ENCODE results near the gene TPSB2. TPM values are rescaled to one million over a fixed set of nuclear protein-coding genes. Genes with fewer than 3 reads are reported as not detected.
"Not testable (repeated sequence)": the region's sequence is repeated elsewhere in the genome, so short reads cannot be mapped to it uniquely, and the experiment has no call there.

The TPSB2 gene
- polyA plus RNA-seq (2013), result 5.1 TPM

DNA sequence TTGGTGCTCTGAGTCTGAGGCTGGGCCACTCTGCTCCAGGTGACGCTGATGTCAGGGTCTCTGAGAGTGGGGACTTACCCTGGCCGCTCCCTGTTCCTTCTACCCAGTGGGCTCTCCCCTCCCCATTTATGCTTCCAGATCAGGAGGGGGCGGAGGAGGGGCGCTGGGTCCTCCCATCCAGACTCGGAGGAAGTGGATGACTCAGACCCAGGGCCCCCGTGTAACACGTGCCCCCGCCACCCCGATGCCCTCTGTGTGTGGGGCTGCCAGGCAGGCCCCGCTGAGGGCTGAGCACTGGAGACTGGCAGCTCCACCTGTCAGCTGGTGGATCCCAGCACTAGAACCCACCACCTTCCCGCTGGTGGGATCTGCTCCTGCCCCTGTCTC lies at the start of gene TPSB2:
TSS of gene TPSB2 (minus strand) at position 101 of the 387 bp plus-strand sequence. CDS start 233 bp downstream, outside the sequence.
- H3K27ac ChIP-seq (ENCODE audit: insufficient read depth in 1 of 2, low read depth in 1 of 2, low read length in 2 of 2, poor library complexity in 1 of 2, severe bottlenecking in 2 of 2); H3K4me1 ChIP-seq (ENCODE audit: control extremely low read depth in 1 of 4, control insufficient read depth in 4 of 4, insufficient read depth in 4 of 4, low read length in 3 of 4); H3K4me3 ChIP-seq (ENCODE audit: control insufficient read depth in 1 of 7, extremely low read depth in 1 of 7, insufficient read depth in 4 of 7, low read depth in 2 of 7, low read length in 6 of 7); H3K36me3 ChIP-seq (ENCODE audit: control insufficient read depth in 4 of 4, insufficient read depth in 4 of 4, low read length in 3 of 4); H3K27me3 ChIP-seq (replicated peaks in 2 of 5; ENCODE audit: control insufficient read depth in 4 of 5, insufficient read depth in 5 of 5, low read length in 4 of 5); CTCF ChIA-PET; H3K9me3 ChIP-seq (ENCODE audit: control extremely low read depth in 1 of 5, control insufficient read depth in 4 of 5, insufficient read depth in 2 of 5, low read depth in 1 of 5, low read length in 4 of 5); POLR2A ChIA-PET; DNase-seq: not testable (repeated sequence)
- WGBS (ENCODE audit: insufficient coverage), result no CpG with 5 or more reads among the region's 11 CpGs

DNA sequence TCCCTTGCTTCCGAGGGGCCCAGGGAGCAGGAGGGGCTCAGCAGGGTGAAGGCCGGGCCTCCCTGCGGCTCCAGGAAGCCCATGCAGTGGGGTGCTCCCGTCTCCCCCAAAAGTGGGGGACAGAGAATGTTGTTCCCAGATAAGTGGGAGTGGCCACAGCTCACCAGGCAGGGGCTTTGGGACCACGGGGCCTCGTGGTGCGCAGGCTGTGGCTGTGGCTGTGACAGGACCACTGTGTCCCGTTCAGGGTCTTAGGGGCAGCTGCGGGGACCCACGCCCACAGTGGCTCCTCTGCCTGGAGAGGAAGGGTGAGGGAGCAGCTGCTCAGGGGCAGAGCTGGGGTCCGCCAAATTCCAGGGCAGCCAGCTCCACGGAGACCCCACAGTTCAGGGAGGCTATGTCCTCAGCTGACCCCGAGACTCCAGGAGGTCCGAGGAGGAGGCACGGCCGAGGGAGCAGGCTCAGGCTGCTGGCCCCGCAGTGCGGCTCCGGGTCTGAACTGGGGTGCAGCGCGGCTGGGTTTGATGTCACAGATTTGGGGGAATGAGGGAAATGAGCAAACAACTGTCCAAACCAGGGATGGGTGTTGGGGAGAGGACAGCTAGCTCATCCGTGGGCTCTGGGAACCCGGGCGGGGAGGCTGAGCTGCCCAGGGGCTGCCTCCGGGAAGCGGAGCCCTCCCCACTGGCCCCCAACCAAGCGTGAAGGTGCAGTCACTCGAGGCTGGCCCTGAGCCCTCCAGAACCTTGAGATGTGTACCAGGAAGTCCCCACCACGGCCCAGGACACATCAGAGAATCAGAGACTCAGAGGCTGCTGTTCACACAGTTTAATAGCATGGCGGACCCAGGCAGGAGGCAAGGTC lies 49.3 kb upstream of the TPSB2 start:
- POLR2A ChIA-PET, result no interaction called here
- Histone ChIP-seq H3K36me3 (ENCODE audit: control insufficient read depth in 4 of 4, insufficient read depth in 4 of 4, low read length in 3 of 4) (no peaks in the 10 kb centered on the region), H3K9me3 (ENCODE audit: control extremely low read depth in 1 of 5, control insufficient read depth in 4 of 5, insufficient read depth in 2 of 5, low read depth in 1 of 5, low read length in 4 of 5) (no peaks in the 10 kb centered on the region), H3K27ac (ENCODE audit: insufficient read depth in 1 of 2, low read depth in 1 of 2, low read length in 2 of 2, poor library complexity in 1 of 2, severe bottlenecking in 2 of 2) (no peak overlapping the region), H3K4me3 (ENCODE audit: control insufficient read depth in 1 of 7, extremely low read depth in 1 of 7, insufficient read depth in 4 of 7, low read depth in 2 of 7, low read length in 6 of 7) (no peak overlapping the region), H3K27me3 (replicated peaks in 2 of 5; ENCODE audit: control insufficient read depth in 4 of 5, insufficient read depth in 5 of 5, low read length in 4 of 5) (peaks cover 0 to 53% (median 6%) of the 10 kb centered on the region in 5 experiments), H3K4me1 (ENCODE audit: control extremely low read depth in 1 of 4, control insufficient read depth in 4 of 4, insufficient read depth in 4 of 4, low read length in 3 of 4) (peaks cover 0 to 15% (median 2%) of the 10 kb centered on the region in 4 experiments)
- CTCF ChIA-PET, result interaction anchor here (1.0 kb wide), 1 partner anchor 25 kb away, joined by 3 read pairs; no protein-coding TSS in a partner anchor
- no peak for DNase-seq
- WGBS (ENCODE audit: insufficient coverage), result 83% methylated on average over 29 of the region's 30 CpGs

DNA sequence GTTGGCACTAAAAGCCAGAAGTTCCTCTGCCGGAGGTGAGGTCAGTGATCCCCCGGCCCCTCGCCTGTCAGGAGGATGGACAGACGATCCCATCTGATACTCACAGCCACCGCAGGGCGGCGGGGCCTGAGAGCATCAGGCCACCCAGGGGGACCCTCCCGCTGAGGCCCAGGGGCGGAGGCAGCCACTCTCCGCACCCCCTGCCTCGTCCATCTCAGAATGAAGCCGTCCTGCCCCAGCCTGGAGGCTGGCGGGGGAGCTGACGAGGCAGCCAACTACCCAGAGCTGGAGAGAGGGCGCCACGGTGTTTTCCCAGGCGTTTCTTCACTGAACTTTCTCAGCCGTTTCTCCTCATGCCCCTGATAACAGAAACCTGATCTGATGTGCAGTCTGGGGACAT lies 48.5 kb upstream of the TPSB2 start:
- ChIA-PET CTCF (interaction anchor here (1.0 kb wide), 1 partner anchor 26 kb away, joined by 3 read pairs; no protein-coding TSS in a partner anchor), POLR2A (no interaction called here)
- WGBS (ENCODE audit: insufficient coverage), result 15% methylated on average over 15 of the region's 18 CpGs
- Histone ChIP-seq H3K4me1 (ENCODE audit: control extremely low read depth in 1 of 4, control insufficient read depth in 4 of 4, insufficient read depth in 4 of 4, low read length in 3 of 4) (peaks cover 0 to 11% (median 1%) of the 10 kb centered on the region in 4 experiments), H3K27ac (ENCODE audit: insufficient read depth in 1 of 2, low read depth in 1 of 2, low read length in 2 of 2, poor library complexity in 1 of 2, severe bottlenecking in 2 of 2) (no peak overlapping the region), H3K36me3 (ENCODE audit: control insufficient read depth in 4 of 4, insufficient read depth in 4 of 4, low read length in 3 of 4) (no peaks in the 10 kb centered on the region), H3K4me3 (ENCODE audit: control insufficient read depth in 1 of 7, extremely low read depth in 1 of 7, insufficient read depth in 4 of 7, low read depth in 2 of 7, low read length in 6 of 7) (no peak overlapping the region), H3K9me3 (ENCODE audit: control extremely low read depth in 1 of 5, control insufficient read depth in 4 of 5, insufficient read depth in 2 of 5, low read depth in 1 of 5, low read length in 4 of 5) (no peaks in the 10 kb centered on the region), H3K27me3 (replicated peaks in 2 of 5; ENCODE audit: control insufficient read depth in 4 of 5, insufficient read depth in 5 of 5, low read length in 4 of 5) (peaks cover 0 to 62% (median 6%) of the 10 kb centered on the region in 5 experiments)
- DNase-seq, result peak in 1 of 3 donors; percentile 25

- no peak for DNase-seq
- WGBS (ENCODE audit: insufficient coverage), result 23% methylated on average over 19 of the region's 21 CpGs
- H3K9me3 ChIP-seq (ENCODE audit: control extremely low read depth in 1 of 5, control insufficient read depth in 4 of 5, insufficient read depth in 2 of 5, low read depth in 1 of 5, low read length in 4 of 5), result no peaks in the 10 kb centered on the region
- ChIA-PET POLR2A (no interaction called here), CTCF (interaction anchor here (0.6 to 1.0 kb wide), 2 partner anchors 10 to 26 kb away, joined by 3 read pairs; no protein-coding TSS in a partner anchor)
- H3K4me3 ChIP-seq (ENCODE audit: control insufficient read depth in 1 of 7, extremely low read depth in 1 of 7, insufficient read depth in 4 of 7, low read depth in 2 of 7, low read length in 6 of 7), result no peak overlapping the region
- H3K27ac ChIP-seq (ENCODE audit: insufficient read depth in 1 of 2, low read depth in 1 of 2, low read length in 2 of 2, poor library complexity in 1 of 2, severe bottlenecking in 2 of 2), result no peak overlapping the region
- peaks cover 0 to 4% (median 0%) of the 10 kb centered on the region in 4 experiments for H3K4me1 ChIP-seq (ENCODE audit: control extremely low read depth in 1 of 4, control insufficient read depth in 4 of 4, insufficient read depth in 4 of 4, low read length in 3 of 4)
- H3K36me3 ChIP-seq (ENCODE audit: control insufficient read depth in 4 of 4, insufficient read depth in 4 of 4, low read length in 3 of 4), result no peaks in the 10 kb centered on the region
- H3K27me3 ChIP-seq (replicated peaks in 2 of 5; ENCODE audit: control insufficient read depth in 4 of 5, insufficient read depth in 5 of 5, low read length in 4 of 5), result peaks cover 0 to 67% (median 6%) of the 10 kb centered on the region in 5 experiments
Measured at GRCh38 chr16:1277617-1278282, 47.8 kb upstream of the TPSB2 start.

GRCh38 chr16:1277151-1277598 lies 47.2 kb upstream of the TPSB2 start:
- H3K9me3 ChIP-seq (ENCODE audit: control extremely low read depth in 1 of 5, control insufficient read depth in 4 of 5, insufficient read depth in 2 of 5, low read depth in 1 of 5, low read length in 4 of 5), result no peaks in the 10 kb centered on the region
- no peak for DNase-seq
- H3K27ac ChIP-seq (ENCODE audit: insufficient read depth in 1 of 2, low read depth in 1 of 2, low read length in 2 of 2, poor library complexity in 1 of 2, severe bottlenecking in 2 of 2), result no peak overlapping the region
- peaks cover 0 to 2% (median under 1%) of the 10 kb centered on the region in 4 experiments for H3K4me1 ChIP-seq (ENCODE audit: control extremely low read depth in 1 of 4, control insufficient read depth in 4 of 4, insufficient read depth in 4 of 4, low read length in 3 of 4)
- ChIA-PET CTCF (interaction anchor here (0.6 kb wide), 1 partner anchor 10 kb away, joined by 3 read pairs; no protein-coding TSS in a partner anchor), POLR2A (no interaction called here)
- H3K27me3 ChIP-seq (replicated peaks in 2 of 5; ENCODE audit: control insufficient read depth in 4 of 5, insufficient read depth in 5 of 5, low read length in 4 of 5), result peaks cover 0 to 68% (median 6%) of the 10 kb centered on the region in 5 experiments
- no peaks in the 10 kb centered on the region for H3K36me3 ChIP-seq (ENCODE audit: control insufficient read depth in 4 of 4, insufficient read depth in 4 of 4, low read length in 3 of 4)
- H3K4me3 ChIP-seq (ENCODE audit: control insufficient read depth in 1 of 7, extremely low read depth in 1 of 7, insufficient read depth in 4 of 7, low read depth in 2 of 7, low read length in 6 of 7), result no peak overlapping the region
- 55% methylated on average over 8 of the region's 19 CpGs for WGBS (ENCODE audit: insufficient coverage)

GRCh38 chr16:1276580-1276878 lies 46.5 kb upstream of the TPSB2 start:
- Histone ChIP-seq H3K36me3 (ENCODE audit: control insufficient read depth in 4 of 4, insufficient read depth in 4 of 4, low read length in 3 of 4) (no peaks in the 10 kb centered on the region), H3K27me3 (replicated peaks in 2 of 5; ENCODE audit: control insufficient read depth in 4 of 5, insufficient read depth in 5 of 5, low read length in 4 of 5) (peaks cover 0 to 68% (median 6%) of the 10 kb centered on the region in 5 experiments), H3K4me3 (ENCODE audit: control insufficient read depth in 1 of 7, extremely low read depth in 1 of 7, insufficient read depth in 4 of 7, low read depth in 2 of 7, low read length in 6 of 7) (no peak overlapping the region), H3K9me3 (ENCODE audit: control extremely low read depth in 1 of 5, control insufficient read depth in 4 of 5, insufficient read depth in 2 of 5, low read depth in 1 of 5, low read length in 4 of 5) (no peaks in the 10 kb centered on the region), H3K4me1 (ENCODE audit: control extremely low read depth in 1 of 4, control insufficient read depth in 4 of 4, insufficient read depth in 4 of 4, low read length in 3 of 4) (peaks cover 0 to 8% (median 4%) of the 10 kb centered on the region in 4 experiments), H3K27ac (ENCODE audit: insufficient read depth in 1 of 2, low read depth in 1 of 2, low read length in 2 of 2, poor library complexity in 1 of 2, severe bottlenecking in 2 of 2) (no peak overlapping the region)
- ChIA-PET POLR2A (no interaction called here), CTCF (no interaction called here)
- DNase-seq, result no peak
- 92% methylated on average over 10 of the region's 14 CpGs for WGBS (ENCODE audit: insufficient coverage)

Measured in common myeloid progenitor, CD34-positive (primary cell).